ENCODE results near the gene EDNRA. TPM values are rescaled to one million over a fixed set of nuclear protein-coding genes. Genes with fewer than 3 reads are reported as not detected.

The EDNRA gene
- total RNA-seq, 1 experiment from 2014 or later, result not detected

- CTCF ChIA-PET, result interaction anchor here (0.7 to 0.8 kb wide), 2 partner anchors 290 to 532 kb away, joined by 3 to 8 read pairs; no protein-coding TSS in a partner anchor
- H3K27me3 ChIP-seq (ENCODE audit: insufficient read depth, low read depth), result no peaks in the 10 kb centered on the region
- H3K4me3 ChIP-seq, result no peak overlapping the region
- no peaks in the 10 kb centered on the region for H4K20me1 ChIP-seq (ENCODE audit: insufficient read depth)
- no peaks in the 10 kb centered on the region for H3K36me3 ChIP-seq (ENCODE audit: low read depth)
- H3K9me3 ChIP-seq (ENCODE audit: insufficient read depth, low read depth), result no peaks in the 10 kb centered on the region
- no peak overlapping the region for H2AFZ ChIP-seq
- peaks cover 15% of the 10 kb centered on the region for H3K4me1 ChIP-seq (replicated peaks; ENCODE audit: insufficient read depth)
- H3K4me2 ChIP-seq, result no peak overlapping the region
- POLR2A ChIA-PET (ENCODE audit: unreplicated experiment), result no interaction called here
- no peaks in the 10 kb centered on the region for H3K9me2 ChIP-seq (ENCODE audit: insufficient read depth)
- TF ChIP-seq EZH2 (IDR thresholded peaks at IDR 0.05; ENCODE audit: low read depth), result no peak
- TF ChIP-seq, protein P1, sequence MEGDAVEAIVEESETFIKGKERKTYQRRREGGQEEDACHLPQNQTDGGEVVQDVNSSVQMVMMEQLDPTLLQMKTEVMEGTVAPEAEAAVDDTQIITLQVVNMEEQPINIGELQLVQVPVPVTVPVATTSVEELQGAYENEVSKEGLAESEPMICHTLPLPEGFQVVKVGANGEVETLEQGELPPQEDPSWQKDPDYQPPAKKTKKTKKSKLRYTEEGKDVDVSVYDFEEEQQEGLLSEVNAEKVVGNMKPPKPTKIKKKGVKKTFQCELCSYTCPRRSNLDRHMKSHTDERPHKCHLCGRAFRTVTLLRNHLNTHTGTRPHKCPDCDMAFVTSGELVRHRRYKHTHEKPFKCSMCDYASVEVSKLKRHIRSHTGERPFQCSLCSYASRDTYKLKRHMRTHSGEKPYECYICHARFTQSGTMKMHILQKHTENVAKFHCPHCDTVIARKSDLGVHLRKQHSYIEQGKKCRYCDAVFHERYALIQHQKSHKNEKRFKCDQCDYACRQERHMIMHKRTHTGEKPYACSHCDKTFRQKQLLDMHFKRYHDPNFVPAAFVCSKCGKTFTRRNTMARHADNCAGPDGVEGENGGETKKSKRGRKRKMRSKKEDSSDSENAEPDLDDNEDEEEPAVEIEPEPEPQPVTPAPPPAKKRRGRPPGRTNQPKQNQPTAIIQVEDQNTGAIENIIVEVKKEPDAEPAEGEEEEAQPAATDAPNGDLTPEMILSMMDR (conservative IDR thresholded peaks at IDR 0.05), result no peak
- H3K27ac ChIP-seq, result no peak overlapping the region
- intact Hi-C loops (cut with micrococcal nuclease; ENCODE audit: unreplicated experiment), result no loop called here
- DNase-seq, result no peak
- H3K79me2 ChIP-seq (ENCODE audit: low read depth), result no peaks in the 10 kb centered on the region
- no peaks in the 10 kb centered on the region for H3F3A ChIP-seq (ENCODE audit: insufficient read depth, low read depth)
- BruUV-seq (replicated peaks), result no TSS peak
These were observed 113.2 kb downstream of the EDNRA start for GRCh38 chr4:147594107-147594506.

Other genes with a start within 250 kb of the EDNRA start
- gene TMEM184C, start 136.3 kb downstream of the EDNRA start, total RNA-seq (2021), result 29.1 and 40.4 TPM in 2 replicates
- gene PRMT9, start 203.1 kb downstream of the EDNRA start, total RNA-seq (2021), result 8.4 and 9.0 TPM in 2 replicates